ENCODE measurements around the gene FXN. TPM values are rescaled to one million over a fixed set of nuclear protein-coding genes. Genes with fewer than 3 reads are reported as not detected.

The FXN gene
- total RNA-seq, 1 experiment from 2014 or later, result 17.8 TPM

DNA sequence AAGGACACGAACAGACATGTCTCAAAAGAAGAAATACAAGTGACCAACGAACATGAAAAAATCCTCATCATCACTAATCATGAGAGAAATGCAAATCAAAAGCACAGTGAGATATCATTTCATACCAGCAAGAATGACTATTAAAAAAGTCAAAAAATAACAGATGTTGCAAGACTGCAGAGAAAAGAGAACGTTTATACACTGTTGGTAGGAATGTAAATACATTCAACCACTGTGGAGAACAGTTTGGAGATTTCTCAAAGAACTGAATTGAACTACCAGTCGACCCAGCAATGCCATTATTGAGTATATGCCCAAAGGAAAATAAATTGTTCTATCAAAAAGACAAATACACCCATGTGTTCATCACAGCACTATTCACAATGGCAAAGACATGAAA is 45.7 kb downstream of the FXN start:
- H3K27ac ChIP-seq (ENCODE audit: low read length), result no peak overlapping the region
- H3K9me3 ChIP-seq (ENCODE audit: control insufficient read depth, insufficient read depth, low read depth, low read length), result no peaks in the 10 kb centered on the region
- in situ Hi-C loops (cut with HindIII; ENCODE audit: low pct_unique_long_range_greater_than_20kb, low sequenced_read_pairs) (no loop called here), intact Hi-C loops (cut with micrococcal nuclease; ENCODE audit: unreplicated experiment) (loop anchor here (10.0 kb wide), 1 partner anchor 94 kb away; the partner anchor contains the start of gene TJP2)
- no peaks in the 10 kb centered on the region for H3K36me3 ChIP-seq (ENCODE audit: control insufficient read depth, insufficient read depth, low read length)
- no peaks in the 10 kb centered on the region for H3K27me3 ChIP-seq (ENCODE audit: control insufficient read depth, insufficient read depth, low read length)
- ATAC-seq, result no peak
- no peak overlapping the region for H3K4me3 ChIP-seq (ENCODE audit: low read depth in 2 of 2, low read length in 2 of 2)
- no peak for DNase-seq (ENCODE audit: low read depth, low spot score)
- no TSS peak for BruUV-seq (replicated peaks)
- TF ChIP-seq TCF7L2 (IDR thresholded peaks at IDR 0.05; ENCODE audit: low read depth, low read length), result no peak
- TF ChIP-seq, protein P1, sequence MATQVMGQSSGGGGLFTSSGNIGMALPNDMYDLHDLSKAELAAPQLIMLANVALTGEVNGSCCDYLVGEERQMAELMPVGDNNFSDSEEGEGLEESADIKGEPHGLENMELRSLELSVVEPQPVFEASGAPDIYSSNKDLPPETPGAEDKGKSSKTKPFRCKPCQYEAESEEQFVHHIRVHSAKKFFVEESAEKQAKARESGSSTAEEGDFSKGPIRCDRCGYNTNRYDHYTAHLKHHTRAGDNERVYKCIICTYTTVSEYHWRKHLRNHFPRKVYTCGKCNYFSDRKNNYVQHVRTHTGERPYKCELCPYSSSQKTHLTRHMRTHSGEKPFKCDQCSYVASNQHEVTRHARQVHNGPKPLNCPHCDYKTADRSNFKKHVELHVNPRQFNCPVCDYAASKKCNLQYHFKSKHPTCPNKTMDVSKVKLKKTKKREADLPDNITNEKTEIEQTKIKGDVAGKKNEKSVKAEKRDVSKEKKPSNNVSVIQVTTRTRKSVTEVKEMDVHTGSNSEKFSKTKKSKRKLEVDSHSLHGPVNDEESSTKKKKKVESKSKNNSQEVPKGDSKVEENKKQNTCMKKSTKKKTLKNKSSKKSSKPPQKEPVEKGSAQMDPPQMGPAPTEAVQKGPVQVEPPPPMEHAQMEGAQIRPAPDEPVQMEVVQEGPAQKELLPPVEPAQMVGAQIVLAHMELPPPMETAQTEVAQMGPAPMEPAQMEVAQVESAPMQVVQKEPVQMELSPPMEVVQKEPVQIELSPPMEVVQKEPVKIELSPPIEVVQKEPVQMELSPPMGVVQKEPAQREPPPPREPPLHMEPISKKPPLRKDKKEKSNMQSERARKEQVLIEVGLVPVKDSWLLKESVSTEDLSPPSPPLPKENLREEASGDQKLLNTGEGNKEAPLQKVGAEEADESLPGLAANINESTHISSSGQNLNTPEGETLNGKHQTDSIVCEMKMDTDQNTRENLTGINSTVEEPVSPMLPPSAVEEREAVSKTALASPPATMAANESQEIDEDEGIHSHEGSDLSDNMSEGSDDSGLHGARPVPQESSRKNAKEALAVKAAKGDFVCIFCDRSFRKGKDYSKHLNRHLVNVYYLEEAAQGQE (IDR thresholded peaks at IDR 0.05; ENCODE audit: insufficient read depth in 1 of 2, low read depth in 2 of 2, low read length in 1 of 2), result no peak
- TF ChIP-seq SIN3A (IDR thresholded peaks at IDR 0.05; ENCODE audit: borderline replicate concordance, insufficient read depth, low read depth, low read length), result no peak
- TF ChIP-seq, protein P2, sequence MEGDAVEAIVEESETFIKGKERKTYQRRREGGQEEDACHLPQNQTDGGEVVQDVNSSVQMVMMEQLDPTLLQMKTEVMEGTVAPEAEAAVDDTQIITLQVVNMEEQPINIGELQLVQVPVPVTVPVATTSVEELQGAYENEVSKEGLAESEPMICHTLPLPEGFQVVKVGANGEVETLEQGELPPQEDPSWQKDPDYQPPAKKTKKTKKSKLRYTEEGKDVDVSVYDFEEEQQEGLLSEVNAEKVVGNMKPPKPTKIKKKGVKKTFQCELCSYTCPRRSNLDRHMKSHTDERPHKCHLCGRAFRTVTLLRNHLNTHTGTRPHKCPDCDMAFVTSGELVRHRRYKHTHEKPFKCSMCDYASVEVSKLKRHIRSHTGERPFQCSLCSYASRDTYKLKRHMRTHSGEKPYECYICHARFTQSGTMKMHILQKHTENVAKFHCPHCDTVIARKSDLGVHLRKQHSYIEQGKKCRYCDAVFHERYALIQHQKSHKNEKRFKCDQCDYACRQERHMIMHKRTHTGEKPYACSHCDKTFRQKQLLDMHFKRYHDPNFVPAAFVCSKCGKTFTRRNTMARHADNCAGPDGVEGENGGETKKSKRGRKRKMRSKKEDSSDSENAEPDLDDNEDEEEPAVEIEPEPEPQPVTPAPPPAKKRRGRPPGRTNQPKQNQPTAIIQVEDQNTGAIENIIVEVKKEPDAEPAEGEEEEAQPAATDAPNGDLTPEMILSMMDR (IDR thresholded peaks at IDR 0.05), result no peak
- no peak for TF ChIP-seq POLR2AphosphoS5 (IDR thresholded peaks at IDR 0.05; ENCODE audit: low read depth, low read length)
- CTCF ChIA-PET, result no interaction called here
- POLR2A ChIA-PET, result no interaction called here
- no peaks in the 10 kb centered on the region for H3K4me1 ChIP-seq (ENCODE audit: control insufficient read depth, insufficient read depth, low read length)

- DNase-seq (ENCODE audit: low read depth, low spot score), result no peak
- intact Hi-C loops (cut with micrococcal nuclease; ENCODE audit: unreplicated experiment), result loop anchor here (10.0 kb wide), 1 partner anchor 91 kb away; the partner anchor contains the start of gene TJP2
- H3K27me3 ChIP-seq (ENCODE audit: control insufficient read depth, insufficient read depth, low read length), result no peaks in the 10 kb centered on the region
- no peaks in the 10 kb centered on the region for H3K4me1 ChIP-seq (ENCODE audit: control insufficient read depth, insufficient read depth, low read length)
- BruUV-seq (replicated peaks), result no TSS peak
- TF ChIP-seq SIN3A (IDR thresholded peaks at IDR 0.05; ENCODE audit: borderline replicate concordance, insufficient read depth, low read depth, low read length) (no peak), TCF7L2 (IDR thresholded peaks at IDR 0.05; ENCODE audit: low read depth, low read length) (no peak), POLR2AphosphoS5 (IDR thresholded peaks at IDR 0.05; ENCODE audit: low read depth, low read length) (no peak)
- TF ChIP-seq, protein P2 (IDR thresholded peaks at IDR 0.05), result no peak
- TF ChIP-seq, protein P1 (IDR thresholded peaks at IDR 0.05; ENCODE audit: insufficient read depth in 1 of 2, low read depth in 2 of 2, low read length in 1 of 2), result no peak
- in situ Hi-C loops (cut with HindIII; ENCODE audit: low pct_unique_long_range_greater_than_20kb, low sequenced_read_pairs), result no loop called here
- no peak for ATAC-seq
- no peaks in the 10 kb centered on the region for H3K36me3 ChIP-seq (ENCODE audit: control insufficient read depth, insufficient read depth, low read length)
- H3K4me3 ChIP-seq (ENCODE audit: low read depth in 2 of 2, low read length in 2 of 2), result no peak overlapping the region
- CTCF ChIA-PET, result interaction anchor here (0.7 kb wide), 1 partner anchor 110 kb away, joined by 3 read pairs; no protein-coding TSS in a partner anchor
- H3K27ac ChIP-seq (ENCODE audit: low read length), result no peak overlapping the region
- no peaks in the 10 kb centered on the region for H3K9me3 ChIP-seq (ENCODE audit: control insufficient read depth, insufficient read depth, low read depth, low read length)
- POLR2A ChIA-PET, result no interaction called here
These were observed 47.8 kb downstream of the FXN start for GRCh38 chr9:69083321-69083720.

Measured in Panc1 (cell line).